Measurements from ENCODE around the gene NPR1.

GRCh38 chr1:153643100-153643499 lies 35.4 kb upstream of the NPR1 start:
- TF ChIP-seq YY1 (IDR thresholded peaks at IDR 0.05; ENCODE audit: insufficient read depth, insufficient read length) (no peak), ZNF274 (IDR thresholded peaks at IDR 0.05; ENCODE audit: low read depth, low read length) (no peak)
